GM10266 (cell line): Measurements from ENCODE around the gene MISP.

Source experiments
- DNase-seq: peaks from one replicate; pipeline ENCODE4 v3.0.0; 2012; ENCODE audit errors: extremely low spot score
- TF ChIP-seq, protein P1 (sequence below): IDR thresholded peaks from 2 replicates; pipeline ENCODE4 v1.5.1; 2012; ENCODE audit warnings: mild to moderate bottlenecking, low read depth; ENCODE audit not compliant: control insufficient read depth, insufficient read depth; ENCODE audit errors: missing control alignments

MISP gene

DNA sequence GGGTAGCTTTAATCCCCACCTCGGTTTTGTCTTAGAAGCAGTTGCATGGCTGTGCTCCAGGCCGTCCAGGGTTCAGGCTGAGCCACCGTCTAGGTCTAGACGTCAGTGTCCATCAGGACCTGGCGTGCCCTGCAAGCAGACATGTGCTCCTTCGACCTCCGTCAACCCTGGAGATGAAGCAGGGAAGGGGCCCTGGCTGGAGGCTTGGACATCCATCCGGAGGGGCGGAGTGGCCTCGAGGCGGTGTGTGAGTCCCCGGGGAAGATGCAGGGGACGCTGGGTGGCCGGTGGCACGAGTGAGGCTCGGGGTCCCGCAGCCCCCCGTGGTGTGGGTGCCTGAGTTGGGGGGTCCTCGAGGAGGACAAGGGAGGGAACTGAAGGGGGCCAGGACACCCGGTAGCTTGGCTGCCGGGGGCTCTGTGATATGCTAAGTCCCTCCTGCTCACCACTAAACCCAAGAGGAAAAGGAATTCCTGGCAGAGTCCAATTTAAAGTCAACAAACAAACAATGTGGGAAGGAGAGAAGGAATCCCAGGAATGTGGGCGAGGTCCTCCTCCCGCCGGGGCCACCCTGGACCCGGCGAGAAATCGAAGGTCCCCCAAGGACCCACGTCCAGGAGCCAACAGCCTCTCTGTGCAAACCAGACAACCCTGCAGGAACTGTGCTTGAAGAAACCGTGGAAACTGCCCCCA, 31.4 kb downstream of the MISP start:
- no peak for DNase-seq

GRCh38 chr19:782878-783668, 32.2 kb downstream of the MISP start:
- DNase-seq: no peak
- TF ChIP-seq, protein P1, sequence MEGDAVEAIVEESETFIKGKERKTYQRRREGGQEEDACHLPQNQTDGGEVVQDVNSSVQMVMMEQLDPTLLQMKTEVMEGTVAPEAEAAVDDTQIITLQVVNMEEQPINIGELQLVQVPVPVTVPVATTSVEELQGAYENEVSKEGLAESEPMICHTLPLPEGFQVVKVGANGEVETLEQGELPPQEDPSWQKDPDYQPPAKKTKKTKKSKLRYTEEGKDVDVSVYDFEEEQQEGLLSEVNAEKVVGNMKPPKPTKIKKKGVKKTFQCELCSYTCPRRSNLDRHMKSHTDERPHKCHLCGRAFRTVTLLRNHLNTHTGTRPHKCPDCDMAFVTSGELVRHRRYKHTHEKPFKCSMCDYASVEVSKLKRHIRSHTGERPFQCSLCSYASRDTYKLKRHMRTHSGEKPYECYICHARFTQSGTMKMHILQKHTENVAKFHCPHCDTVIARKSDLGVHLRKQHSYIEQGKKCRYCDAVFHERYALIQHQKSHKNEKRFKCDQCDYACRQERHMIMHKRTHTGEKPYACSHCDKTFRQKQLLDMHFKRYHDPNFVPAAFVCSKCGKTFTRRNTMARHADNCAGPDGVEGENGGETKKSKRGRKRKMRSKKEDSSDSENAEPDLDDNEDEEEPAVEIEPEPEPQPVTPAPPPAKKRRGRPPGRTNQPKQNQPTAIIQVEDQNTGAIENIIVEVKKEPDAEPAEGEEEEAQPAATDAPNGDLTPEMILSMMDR: no peak

More for the DNA sequence above, 31.4 kb downstream of the MISP start:
- TF ChIP-seq, protein P1: no peak

DNA sequence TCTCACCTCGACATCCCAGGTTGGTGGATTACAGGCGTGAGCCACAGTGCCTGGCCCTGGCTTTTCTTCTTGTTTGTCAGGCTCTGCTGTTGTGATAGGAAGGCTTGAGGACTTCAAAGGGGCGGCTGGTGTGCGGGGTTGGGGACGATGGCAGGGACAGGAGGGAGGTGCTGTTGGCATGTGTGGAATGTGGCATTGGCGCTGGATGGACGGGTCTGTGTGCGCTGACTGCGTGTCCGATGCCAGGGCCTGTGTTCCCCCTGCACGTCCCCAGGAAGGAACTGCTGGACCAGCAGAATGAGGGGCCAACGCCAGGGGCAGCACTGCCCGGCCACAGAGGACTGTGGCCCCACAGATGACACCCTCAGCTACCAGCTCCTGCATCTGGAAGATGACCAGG, 33.6 kb downstream of the MISP start:
- TF ChIP-seq, protein P1: no peak
- no peak for DNase-seq

DNA sequence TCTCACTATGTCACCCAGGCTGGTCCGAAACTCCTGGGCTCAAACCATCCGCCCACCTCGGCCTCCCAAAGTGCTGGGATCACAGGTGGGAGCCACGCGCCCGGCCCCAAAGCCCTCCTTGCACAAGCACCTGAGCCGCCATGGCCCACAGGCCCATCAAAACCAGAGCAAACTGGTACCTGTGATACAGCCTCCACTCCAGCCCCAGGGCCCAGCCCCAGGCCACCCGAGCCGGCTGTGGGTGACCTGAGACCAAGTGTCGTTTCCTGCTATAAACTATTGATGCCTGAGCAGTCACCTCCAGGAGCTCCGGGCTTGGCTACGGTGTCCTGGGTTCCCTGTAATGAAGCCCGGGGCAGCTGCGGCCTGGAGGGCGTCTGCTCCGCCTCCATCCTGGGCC, 36.6 kb downstream of the MISP start:
- TF ChIP-seq, protein P1: no peak

DNA sequence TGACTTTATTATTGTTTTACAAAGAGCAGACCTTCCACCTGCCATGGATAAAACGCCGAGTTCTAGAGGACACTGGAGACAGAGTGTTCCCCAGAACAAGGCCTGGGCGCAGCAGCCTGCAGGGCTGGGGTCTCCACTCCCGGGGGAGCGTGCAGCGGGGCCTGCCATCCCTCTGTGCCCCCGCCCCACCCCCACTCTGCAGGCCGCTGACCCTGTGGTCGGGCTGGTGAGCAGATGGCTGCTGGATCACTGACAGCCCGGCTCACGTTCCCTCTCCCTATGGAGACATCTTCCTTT, 37.7 kb downstream of the MISP start:
- no peak for DNase-seq
- TF ChIP-seq, protein P1: no peak

More for the DNA sequence above, 36.6 kb downstream of the MISP start:
- DNase-seq: no peak

DNA sequence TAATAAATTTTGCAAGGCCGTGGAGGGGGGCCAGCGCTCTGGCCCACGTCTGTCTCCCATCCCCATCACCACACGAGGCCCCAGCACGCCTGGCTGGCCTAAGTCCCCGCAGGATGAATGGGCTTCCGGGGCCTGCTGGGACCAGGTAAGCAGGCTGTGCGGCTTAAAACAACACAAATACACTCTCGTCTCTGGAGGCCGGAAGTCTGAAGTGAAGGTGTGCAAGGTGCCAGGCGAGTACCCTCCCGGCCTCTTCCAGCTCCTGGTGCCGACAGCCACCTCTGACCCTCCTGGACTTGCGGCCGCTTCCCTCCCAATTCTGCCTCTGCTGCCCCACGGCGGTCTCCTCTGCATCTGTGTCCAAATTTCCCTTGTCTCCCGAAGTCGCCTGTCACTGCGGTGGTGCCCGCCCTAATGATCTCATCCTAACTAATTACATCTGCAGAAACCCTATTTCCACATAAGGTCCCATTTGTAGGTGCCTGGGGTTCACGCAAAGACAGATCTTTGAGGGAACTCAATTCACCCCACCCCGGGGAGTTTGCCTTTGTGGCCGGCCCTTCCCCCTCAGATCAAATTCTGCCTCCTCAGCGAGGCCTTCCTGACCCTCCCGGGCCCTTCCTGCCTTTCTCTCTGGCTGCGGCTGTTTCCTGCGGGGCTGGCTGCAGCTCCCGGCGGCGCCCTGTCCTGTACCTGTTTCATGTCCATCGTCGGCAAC, 38.2 kb downstream of the MISP start:
- TF ChIP-seq, protein P1: no peak
- no peak for DNase-seq
